Measurements from ENCODE around the gene IFITM5. TPM values are rescaled to one million over a fixed set of nuclear protein-coding genes. Genes with fewer than 3 reads are reported as not detected.

Gene IFITM5
- total RNA-seq, 1 donor from 2014 or later = not detected

DNA sequence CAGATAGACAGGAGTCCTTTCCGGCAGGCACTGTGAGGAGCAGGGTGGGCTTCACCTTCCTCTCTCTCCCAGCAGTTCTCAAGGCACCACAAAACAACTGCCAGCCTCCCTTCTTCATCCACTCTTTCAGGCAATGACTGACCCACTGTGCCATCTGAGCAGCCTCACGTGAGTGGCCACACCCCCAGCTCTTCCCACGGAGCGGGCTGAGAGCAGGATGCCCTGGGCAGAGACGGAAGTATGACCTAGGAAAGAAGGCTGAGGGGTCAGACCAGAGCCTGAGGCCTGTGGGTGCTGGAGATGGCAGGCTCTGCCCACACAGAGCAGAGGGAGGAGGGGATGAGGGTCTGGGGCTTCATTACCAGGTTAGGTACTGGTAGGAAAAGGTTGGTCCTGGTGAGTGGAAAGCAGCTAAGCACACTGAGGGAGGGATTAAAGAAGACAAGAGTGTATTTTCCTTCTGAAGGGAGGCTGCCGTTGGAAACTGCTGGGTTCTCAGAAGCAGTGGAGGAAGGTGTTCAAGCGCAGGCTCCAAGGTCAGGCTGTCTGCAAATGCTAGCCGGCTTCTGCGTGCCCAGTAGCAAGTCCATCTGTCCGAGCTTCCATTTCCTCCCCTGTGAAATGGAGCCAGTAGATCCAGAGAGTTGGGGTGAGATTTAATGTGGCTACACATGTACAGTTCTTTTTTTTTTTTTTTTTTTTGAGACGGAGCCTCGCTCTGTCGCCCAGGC, 16.5 kb downstream of the IFITM5 start:
- Mint-ChIP-seq H3K4me3 (ENCODE audit: unreplicated experiment) (no peak overlapping the region), H3K27ac (ENCODE audit: unreplicated experiment) (no peak overlapping the region), H3K9me3 (ENCODE audit: low read depth) (no peaks in the 10 kb centered on the region), H3K36me3 (ENCODE audit: low read depth) (no peaks in the 10 kb centered on the region), H3K4me1 (ENCODE audit: low read depth) (peaks cover under 1% of the 10 kb centered on the region), H3K27me3 (ENCODE audit: low read depth) (peaks cover 5% of the 10 kb centered on the region)
- TF ChIP-seq, protein P1, sequence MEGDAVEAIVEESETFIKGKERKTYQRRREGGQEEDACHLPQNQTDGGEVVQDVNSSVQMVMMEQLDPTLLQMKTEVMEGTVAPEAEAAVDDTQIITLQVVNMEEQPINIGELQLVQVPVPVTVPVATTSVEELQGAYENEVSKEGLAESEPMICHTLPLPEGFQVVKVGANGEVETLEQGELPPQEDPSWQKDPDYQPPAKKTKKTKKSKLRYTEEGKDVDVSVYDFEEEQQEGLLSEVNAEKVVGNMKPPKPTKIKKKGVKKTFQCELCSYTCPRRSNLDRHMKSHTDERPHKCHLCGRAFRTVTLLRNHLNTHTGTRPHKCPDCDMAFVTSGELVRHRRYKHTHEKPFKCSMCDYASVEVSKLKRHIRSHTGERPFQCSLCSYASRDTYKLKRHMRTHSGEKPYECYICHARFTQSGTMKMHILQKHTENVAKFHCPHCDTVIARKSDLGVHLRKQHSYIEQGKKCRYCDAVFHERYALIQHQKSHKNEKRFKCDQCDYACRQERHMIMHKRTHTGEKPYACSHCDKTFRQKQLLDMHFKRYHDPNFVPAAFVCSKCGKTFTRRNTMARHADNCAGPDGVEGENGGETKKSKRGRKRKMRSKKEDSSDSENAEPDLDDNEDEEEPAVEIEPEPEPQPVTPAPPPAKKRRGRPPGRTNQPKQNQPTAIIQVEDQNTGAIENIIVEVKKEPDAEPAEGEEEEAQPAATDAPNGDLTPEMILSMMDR (IDR thresholded peaks at IDR 0.05) = no peak
- DNase-seq (ENCODE audit: low spot score) = peak; percentile 61

DNA sequence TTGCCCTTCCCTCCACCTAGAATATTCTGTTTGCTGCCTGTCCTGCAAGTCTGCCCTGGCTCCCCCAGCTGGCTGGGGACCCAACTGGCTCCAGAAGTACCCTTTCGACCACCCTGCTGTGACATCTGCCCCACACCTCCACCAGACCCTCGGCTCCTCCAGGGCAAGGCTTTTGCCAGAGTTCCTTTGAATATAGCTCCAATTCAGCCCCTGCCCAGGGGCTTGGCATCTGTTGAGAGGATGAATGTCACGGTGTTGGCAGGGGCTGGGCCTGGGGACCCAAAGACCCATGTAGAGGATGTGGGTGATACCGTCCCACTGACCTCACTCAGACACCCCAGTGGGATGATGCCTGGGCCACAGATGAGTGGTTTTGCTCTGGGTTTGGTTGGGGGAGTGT, 17.2 kb downstream of the IFITM5 start:
- peaks cover 7% of the 10 kb centered on the region for H3K27me3 Mint-ChIP-seq (ENCODE audit: low read depth)
- DNase-seq (ENCODE audit: low spot score) = peak; percentile 69
- no peak overlapping the region for H3K27ac Mint-ChIP-seq (ENCODE audit: unreplicated experiment)
- no peaks in the 10 kb centered on the region for H3K4me1 Mint-ChIP-seq (ENCODE audit: low read depth)
- TF ChIP-seq, protein P1 (IDR thresholded peaks at IDR 0.05) = no peak
- H3K36me3 Mint-ChIP-seq (ENCODE audit: low read depth) = no peaks in the 10 kb centered on the region
- H3K4me3 Mint-ChIP-seq (ENCODE audit: unreplicated experiment) = no peak overlapping the region
- H3K9me3 Mint-ChIP-seq (ENCODE audit: low read depth) = no peaks in the 10 kb centered on the region

DNA sequence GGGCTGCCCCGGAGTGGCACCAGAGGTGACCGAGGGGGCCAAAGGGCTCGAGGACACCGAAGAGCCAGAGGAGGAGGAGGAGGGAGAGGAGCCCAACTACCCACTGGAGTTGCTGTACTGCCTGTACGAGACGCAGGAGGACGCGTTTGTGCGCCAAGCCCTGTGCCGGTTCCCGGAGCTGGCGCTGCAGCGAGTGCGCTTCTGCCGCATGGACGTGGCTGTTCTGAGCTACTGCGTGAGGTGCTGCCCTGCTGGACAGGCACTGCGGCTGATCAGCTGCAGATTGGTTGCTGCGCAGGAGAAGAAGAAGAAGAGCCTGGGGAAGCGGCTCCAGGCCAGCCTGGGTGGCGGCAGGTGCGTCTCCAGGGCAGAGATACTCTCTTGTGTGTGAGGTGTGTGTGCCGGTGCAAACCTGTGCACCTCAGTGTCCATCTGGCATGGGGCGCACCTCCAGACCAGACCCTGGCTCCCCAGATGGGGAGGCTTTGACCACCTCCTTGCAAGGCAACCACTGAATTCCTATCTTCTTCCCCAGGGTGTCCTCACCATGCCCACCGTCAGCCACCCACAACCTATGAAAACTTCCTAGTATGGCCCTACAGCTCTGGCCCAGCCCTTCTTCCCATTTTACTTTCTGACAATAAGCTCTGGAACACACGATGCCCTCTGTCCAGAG, 17.7 kb downstream of the IFITM5 start:
- peaks cover 7% of the 10 kb centered on the region for H3K27me3 Mint-ChIP-seq (ENCODE audit: low read depth)
- H3K4me3 Mint-ChIP-seq (ENCODE audit: unreplicated experiment) = no peak overlapping the region
- no peaks in the 10 kb centered on the region for H3K4me1 Mint-ChIP-seq (ENCODE audit: low read depth)
- peak; percentile 90 for DNase-seq (ENCODE audit: low spot score)
- H3K9me3 Mint-ChIP-seq (ENCODE audit: low read depth) = no peaks in the 10 kb centered on the region
- TF ChIP-seq, protein P1 (IDR thresholded peaks at IDR 0.05) = no peak
- H3K36me3 Mint-ChIP-seq (ENCODE audit: low read depth) = peaks cover under 1% of the 10 kb centered on the region
- H3K27ac Mint-ChIP-seq (ENCODE audit: unreplicated experiment) = no peak overlapping the region

DNA sequence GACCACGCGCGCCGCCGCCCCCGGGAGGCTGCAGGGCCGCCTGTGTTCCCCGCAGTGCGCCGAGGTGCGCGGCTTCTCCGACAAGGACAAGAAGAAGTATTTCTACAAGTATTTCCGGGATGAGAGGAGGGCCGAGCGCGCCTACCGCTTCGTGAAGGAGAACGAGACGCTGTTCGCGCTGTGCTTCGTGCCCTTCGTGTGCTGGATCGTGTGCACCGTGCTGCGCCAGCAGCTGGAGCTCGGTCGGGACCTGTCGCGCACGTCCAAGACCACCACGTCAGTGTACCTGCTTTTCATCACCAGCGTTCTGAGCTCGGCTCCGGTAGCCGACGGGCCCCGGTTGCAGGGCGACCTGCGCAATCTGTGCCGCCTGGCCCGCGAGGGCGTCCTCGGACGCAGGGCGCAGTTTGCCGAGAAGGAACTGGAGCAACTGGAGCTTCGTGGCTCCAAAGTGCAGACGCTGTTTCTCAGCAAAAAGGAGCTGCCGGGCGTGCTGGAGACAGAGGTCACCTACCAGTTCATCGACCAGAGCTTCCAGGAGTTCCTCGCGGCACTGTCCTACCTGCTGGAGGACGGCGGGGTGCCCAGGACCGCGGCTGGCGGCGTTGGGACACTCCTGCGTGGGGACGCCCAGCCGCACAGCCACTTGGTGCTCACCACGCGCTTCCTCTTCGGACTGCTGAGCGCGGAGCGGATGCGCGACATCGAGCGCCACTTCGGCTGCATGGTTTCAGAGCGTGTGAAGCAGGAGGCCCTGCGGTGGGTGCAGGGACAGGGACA, 18.4 kb downstream of the IFITM5 start:
- Mint-ChIP-seq H3K4me3 (ENCODE audit: unreplicated experiment) (no peak overlapping the region), H3K27ac (ENCODE audit: unreplicated experiment) (no peak overlapping the region), H3K36me3 (ENCODE audit: low read depth) (peaks cover 1% of the 10 kb centered on the region), H3K4me1 (ENCODE audit: low read depth) (no peaks in the 10 kb centered on the region), H3K9me3 (ENCODE audit: low read depth) (peaks cover 3% of the 10 kb centered on the region), H3K27me3 (ENCODE audit: low read depth) (peaks cover 7% of the 10 kb centered on the region)
- TF ChIP-seq, protein P1 (IDR thresholded peaks at IDR 0.05) = no peak
- peak; percentile 88 for DNase-seq (ENCODE audit: low spot score)

Measured in chondrocyte (in vitro differentiated cells).